Esophagus squamous epithelium (tissue), 4 donors: ENCODE data around the gene NSMF.

Source experiments
- POLR2A ChIP-seq, 4 donors: fragments of 450-650 bp; IDR thresholded peaks; one replicate each; pipeline ENCODE4 v1.6.1; 2017; ENCODE audit warnings: antibody characterized with exemption in 4 of 4, mild to moderate bottlenecking in 4 of 4, moderate library complexity in 3 of 4
- TF ChIP-seq, protein P1 (sequence below), 6 experiments: fragments of 450-650 bp in 4 of 6; fragments of 200-600 bp in 2 of 6; sonication (generic) in 2 of 6; IDR thresholded peaks; one replicate each; pipeline ENCODE4 v1.5.1; 2016 to 2019; ENCODE audit warnings: antibody characterized with exemption in 6 of 6, mild to moderate bottlenecking in 4 of 6, moderate library complexity in 4 of 6

DNA sequence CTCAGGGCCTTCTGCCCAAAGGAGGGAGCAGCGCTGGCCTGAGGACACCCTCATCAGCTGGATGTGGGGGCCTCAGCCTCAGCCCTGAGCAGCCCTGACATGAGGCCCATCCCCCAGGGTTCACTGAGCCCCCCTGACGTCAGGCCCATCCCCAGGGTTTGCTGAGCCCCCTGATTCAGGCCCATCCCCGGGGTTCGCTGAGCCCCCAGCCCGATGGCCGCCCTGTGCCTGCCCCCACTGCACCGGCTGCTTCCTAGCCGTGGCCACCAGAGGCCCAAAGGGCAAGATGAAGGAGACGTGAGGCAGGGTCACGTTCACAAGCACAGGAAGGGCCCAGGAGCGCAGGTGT lies 19.5 kb upstream of the NSMF start:
- TF ChIP-seq, protein P1, sequence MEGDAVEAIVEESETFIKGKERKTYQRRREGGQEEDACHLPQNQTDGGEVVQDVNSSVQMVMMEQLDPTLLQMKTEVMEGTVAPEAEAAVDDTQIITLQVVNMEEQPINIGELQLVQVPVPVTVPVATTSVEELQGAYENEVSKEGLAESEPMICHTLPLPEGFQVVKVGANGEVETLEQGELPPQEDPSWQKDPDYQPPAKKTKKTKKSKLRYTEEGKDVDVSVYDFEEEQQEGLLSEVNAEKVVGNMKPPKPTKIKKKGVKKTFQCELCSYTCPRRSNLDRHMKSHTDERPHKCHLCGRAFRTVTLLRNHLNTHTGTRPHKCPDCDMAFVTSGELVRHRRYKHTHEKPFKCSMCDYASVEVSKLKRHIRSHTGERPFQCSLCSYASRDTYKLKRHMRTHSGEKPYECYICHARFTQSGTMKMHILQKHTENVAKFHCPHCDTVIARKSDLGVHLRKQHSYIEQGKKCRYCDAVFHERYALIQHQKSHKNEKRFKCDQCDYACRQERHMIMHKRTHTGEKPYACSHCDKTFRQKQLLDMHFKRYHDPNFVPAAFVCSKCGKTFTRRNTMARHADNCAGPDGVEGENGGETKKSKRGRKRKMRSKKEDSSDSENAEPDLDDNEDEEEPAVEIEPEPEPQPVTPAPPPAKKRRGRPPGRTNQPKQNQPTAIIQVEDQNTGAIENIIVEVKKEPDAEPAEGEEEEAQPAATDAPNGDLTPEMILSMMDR (IDR thresholded peaks at IDR 0.05) = no peak
- TF ChIP-seq POLR2A (IDR thresholded peaks at IDR 0.05) = no peak
